GM18951 (cell line): ENCODE data around the gene CLDN2.
"Not testable (repeated sequence)": the region's sequence is repeated elsewhere in the genome, so short reads cannot be mapped to it uniquely, and the experiment has no call there.

Experiments used
- POLR2A ChIP-seq: IDR thresholded peaks from 4 replicates; pipeline ENCODE4 v1.6.1; 2011; ENCODE audit warnings: mild to moderate bottlenecking; ENCODE audit not compliant: insufficient read length, insufficient read depth; ENCODE audit errors: extremely low read depth
- in situ Hi-C: fragments of 300-500 bp; cut with MboI; formaldehyde crosslinking; loops from one replicate; pipeline ENCODE4 v1.12.0; 2022; ENCODE audit warnings: low sequenced_read_pairs, mixed read lengths, inconsistent platforms; ENCODE audit not compliant: unreplicated experiment

The CLDN2 gene

GRCh38 chrX:106955004-106955772 is 35.0 kb downstream of the CLDN2 start:
- in situ Hi-C loops, result no loop called here

GRCh38 chrX:106957856-106958255 is 37.7 kb downstream of the CLDN2 start:
- TF ChIP-seq POLR2A, result no peak
- in situ Hi-C loops, result no loop called here

More at GRCh38 chrX:106955004-106955772, 35.0 kb downstream of the CLDN2 start:
- no peak for TF ChIP-seq POLR2A

DNA sequence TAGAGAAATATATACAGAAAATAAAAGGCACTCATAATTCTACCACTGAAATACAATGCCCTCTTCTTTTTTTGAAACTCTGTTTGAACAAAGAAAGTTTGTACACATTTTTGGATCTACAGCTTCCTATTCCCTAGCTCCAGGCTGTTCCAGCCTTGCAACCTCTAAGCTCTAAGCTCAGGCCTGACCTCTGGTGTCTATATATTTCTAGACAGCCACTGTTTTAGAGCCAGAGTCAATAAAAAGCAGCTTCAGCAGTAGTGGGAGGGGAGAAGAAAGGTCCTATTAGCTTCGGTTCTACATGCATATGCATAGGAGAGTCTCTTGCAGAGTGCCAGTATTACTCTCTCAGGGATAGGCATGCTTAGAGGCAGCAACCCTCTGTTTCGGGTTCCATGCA is 39.7 kb downstream of the CLDN2 start:
- TF ChIP-seq POLR2A, result no peak
- in situ Hi-C loops, result no loop called here

- TF ChIP-seq POLR2A, result no peak
Measured at GRCh38 chrX:106963111-106963510, 42.9 kb downstream of the CLDN2 start.

DNA sequence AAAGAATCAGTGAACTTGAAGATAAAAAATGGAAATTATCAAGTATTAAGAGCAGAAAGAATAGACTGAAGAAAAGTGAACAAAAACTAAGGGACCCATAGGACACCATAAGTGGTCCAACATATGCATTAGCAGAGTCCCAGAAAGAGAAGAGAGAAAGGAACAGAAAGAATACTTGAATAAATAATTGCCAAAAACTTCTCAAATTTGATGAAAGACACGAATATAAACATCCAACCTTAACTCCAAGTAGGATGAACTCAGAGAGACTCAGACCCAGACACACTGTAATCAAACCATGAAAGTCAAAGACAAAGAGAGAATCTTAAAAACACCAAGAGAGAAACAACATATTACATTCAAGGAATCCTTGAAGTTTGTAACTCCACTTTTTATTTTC is 44.1 kb downstream of the CLDN2 start:
- in situ Hi-C loops, result no loop called here

More at GRCh38 chrX:106963111-106963510, 42.9 kb downstream of the CLDN2 start:
- in situ Hi-C loops, result no loop called here

DNA sequence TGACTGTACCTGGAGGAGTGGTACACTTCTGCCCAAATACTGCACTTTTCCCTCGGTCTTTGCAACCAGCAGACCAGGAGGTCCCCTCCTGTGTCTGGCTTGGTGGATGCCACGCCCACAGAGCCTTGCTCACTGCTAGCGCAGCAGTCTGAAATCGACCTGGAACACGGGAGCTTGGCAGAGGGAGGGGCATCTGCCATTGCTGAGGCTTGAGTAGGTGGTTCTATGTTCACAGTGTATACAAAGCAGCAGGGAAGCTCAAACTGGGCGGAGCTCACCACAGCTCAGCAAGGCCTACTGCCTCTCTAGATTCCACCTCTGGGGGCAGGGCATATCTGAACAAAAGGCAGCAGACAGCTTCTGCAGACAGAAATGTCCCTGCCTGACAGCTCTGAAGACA is 46.3 kb downstream of the CLDN2 start:
- in situ Hi-C loops, result not testable (repeated sequence)

More for the DNA sequence above, 44.1 kb downstream of the CLDN2 start:
- TF ChIP-seq POLR2A, result no peak

DNA sequence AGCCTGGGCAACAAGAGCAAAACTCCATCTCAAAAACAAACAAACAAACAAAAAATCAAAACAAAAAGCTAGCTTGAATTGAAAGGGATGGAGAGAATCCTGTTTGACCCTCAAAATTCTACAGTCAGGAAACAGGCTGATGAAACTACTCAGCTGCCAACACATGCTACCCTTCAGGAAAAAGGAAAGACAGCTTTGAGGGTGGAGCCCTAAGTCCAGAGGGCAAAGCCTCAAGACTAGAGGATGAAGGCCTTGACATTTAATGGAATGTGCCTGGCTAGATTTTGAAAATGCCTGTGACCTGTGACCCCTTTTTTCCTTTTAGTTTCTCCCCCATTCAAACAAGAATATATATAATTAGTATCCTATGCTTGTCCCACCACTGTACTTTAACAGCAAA is 52.7 kb downstream of the CLDN2 start:
- no peak for TF ChIP-seq POLR2A
- in situ Hi-C loops, result no loop called here

DNA sequence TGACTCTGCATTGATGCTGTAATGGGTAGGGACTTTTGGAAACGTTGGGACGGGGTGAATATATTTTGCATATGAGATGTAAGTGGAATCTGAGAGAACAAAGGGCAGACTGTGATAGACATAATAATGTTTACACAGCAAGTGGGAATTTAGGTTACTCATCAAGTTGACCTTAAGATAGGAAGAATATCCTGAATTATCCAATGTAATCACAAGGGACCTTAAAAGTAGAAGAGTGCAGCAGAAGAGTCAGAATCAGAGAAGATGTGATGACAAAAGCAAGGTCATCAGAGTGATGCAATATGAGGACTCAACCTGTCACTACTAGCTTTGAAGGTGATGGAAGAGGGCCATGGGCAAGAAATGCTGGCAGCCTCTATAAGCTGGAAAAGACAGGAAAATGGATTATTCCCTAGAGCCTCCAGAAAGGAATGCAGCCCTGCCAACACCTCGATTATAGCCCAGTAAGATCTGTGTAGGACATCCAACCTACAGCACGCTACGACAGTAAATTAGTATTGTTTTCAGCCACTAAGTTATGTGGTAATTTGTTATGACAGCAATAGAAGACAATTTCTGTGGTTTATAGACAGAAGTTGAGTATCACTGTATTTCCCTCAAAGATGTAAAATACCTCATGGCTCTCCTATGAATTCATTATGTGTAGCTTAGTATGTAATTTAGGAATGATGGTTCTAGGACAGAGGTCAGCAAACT is 53.4 kb downstream of the CLDN2 start:
- TF ChIP-seq POLR2A, result no peak
- in situ Hi-C loops, result no loop called here

- no peak for TF ChIP-seq POLR2A
- in situ Hi-C loops, result no loop called here
Measured at GRCh38 chrX:106976416-106976815, 56.2 kb downstream of the CLDN2 start.
